Lower leg skin (tissue), 3 donors: ENCODE data around the gene HIP1.

Experiments used
- POLR2A ChIP-seq, 2 donors: fragments of 450-650 bp; IDR thresholded peaks; one replicate each; pipeline ENCODE4 v1.6.1; 2016 to 2017; ENCODE audit warnings: antibody characterized with exemption in 2 of 2, mild to moderate bottlenecking in 1 of 2, moderate library complexity in 1 of 2
- TF ChIP-seq, protein P1 (sequence below), 3 donors: fragments of 450-650 bp; IDR thresholded peaks; one replicate each; pipeline ENCODE4 v1.5.1; 2016; ENCODE audit warnings: antibody characterized with exemption in 3 of 3, mild to moderate bottlenecking in 3 of 3, moderate library complexity in 2 of 3

DNA sequence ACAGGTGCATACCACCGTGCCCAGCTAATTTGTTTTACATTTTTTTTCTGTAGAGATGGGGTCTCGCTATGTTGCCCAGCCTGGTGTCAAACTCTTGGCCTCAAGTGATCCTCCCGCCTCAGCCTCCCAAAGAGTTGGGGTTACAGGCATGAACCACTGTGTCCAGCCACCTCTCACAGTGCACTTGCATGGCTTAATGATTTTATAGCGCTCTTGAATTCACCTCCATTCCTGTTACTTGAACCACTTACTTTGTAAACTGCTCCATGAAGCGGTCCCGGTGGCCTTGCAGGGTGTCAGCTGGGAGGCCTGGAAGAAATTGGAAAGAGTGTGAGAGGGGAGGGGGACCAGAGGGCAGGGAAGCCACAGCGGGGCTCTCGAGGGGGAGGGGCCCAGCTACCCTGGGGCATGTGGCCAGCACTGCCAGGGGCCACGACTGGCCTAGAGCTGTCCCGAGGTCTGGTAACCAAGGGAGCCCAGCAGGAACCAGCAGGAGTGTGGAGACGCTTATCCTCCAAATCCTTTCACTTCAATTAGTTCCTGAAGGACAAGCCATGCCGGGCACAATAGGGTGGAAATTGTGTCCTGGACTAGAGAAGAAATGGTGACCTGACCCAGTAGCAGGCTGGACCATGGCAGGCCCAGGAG is 170.7 kb downstream of the HIP1 start:
- TF ChIP-seq, protein P1, sequence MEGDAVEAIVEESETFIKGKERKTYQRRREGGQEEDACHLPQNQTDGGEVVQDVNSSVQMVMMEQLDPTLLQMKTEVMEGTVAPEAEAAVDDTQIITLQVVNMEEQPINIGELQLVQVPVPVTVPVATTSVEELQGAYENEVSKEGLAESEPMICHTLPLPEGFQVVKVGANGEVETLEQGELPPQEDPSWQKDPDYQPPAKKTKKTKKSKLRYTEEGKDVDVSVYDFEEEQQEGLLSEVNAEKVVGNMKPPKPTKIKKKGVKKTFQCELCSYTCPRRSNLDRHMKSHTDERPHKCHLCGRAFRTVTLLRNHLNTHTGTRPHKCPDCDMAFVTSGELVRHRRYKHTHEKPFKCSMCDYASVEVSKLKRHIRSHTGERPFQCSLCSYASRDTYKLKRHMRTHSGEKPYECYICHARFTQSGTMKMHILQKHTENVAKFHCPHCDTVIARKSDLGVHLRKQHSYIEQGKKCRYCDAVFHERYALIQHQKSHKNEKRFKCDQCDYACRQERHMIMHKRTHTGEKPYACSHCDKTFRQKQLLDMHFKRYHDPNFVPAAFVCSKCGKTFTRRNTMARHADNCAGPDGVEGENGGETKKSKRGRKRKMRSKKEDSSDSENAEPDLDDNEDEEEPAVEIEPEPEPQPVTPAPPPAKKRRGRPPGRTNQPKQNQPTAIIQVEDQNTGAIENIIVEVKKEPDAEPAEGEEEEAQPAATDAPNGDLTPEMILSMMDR (IDR thresholded peaks at IDR 0.05), result no peak
- no peak for TF ChIP-seq POLR2A (IDR thresholded peaks at IDR 0.05)
